A549 (cell line): Measurements from ENCODE around the gene TBC1D8. TPM values are rescaled to one million over a fixed set of nuclear protein-coding genes. Genes with fewer than 3 reads are reported as not detected.

Experiments used
- ATAC-seq, 2 experiments: fragments of 200-7000 bp in 1 of 2; fragments of >200 bp in 1 of 2; cut with Nextera tagmentation in 1 of 2; cut with Tn5 transposase in 1 of 2; 3 replicates each; pipeline versions ENCODE4 v1.8.0 to v1.9.1; 2018 to 2020; ENCODE audit warnings: mild to moderate bottlenecking in 1 of 2, moderate library complexity in 1 of 2
- CTCF ChIA-PET: fragments of 300-600 bp; sonication (Branson Sonifier 250); formaldehyde crosslinking; extraction: SDS; loops from one replicate; lab custom pipeline; 2021; ENCODE audit warnings: antibody characterized with exemption, inconsistent platforms; lab: Yijun Ruan, JAX
- POLR2A ChIA-PET: fragments of 350-600 bp; formaldehyde crosslinking; extraction: SDS; loops from one replicate; lab custom pipeline; 2021; ENCODE audit warnings: antibody characterized with exemption, inconsistent platforms; lab: Yijun Ruan, JAX
- DNase-seq, 2 experiments: peaks; one replicate each; pipeline versions ENCODE4 v3.0.0 to v3.0.0-alpha.2; 2011 to 2016; ENCODE audit warnings: low read depth in 1 of 2, low spot score in 1 of 2
- FAIRE-seq: peaks from 2 replicates; lab custom pipeline; 2011; peaks lifted over from hg19 to GRCh38; lab: Jason Lieb, UNC
- H3K27ac ChIP-seq, 2 experiments: fragments of >200 bp; sonication (Bioruptor Twin); formaldehyde crosslinking; 3 replicates each; pipeline ENCODE4 v1.5.1; 2016 to 2017
- H3K4me1 ChIP-seq: fragments of >200 bp; sonication (Bioruptor Twin); formaldehyde crosslinking; 3 replicates; pipeline ENCODE4 v1.6.1; 2016
- H3K4me2 ChIP-seq: fragments of >200 bp; sonication (Bioruptor Twin); formaldehyde crosslinking; 3 replicates; pipeline ENCODE4 v1.6.1; 2016
- H3K4me3 ChIP-seq: fragments of >200 bp; sonication (Bioruptor Twin); formaldehyde crosslinking; 3 replicates; pipeline ENCODE4 v1.5.1; 2016
- H3K9me3 ChIP-seq: fragments of >200 bp; sonication (Bioruptor Twin); formaldehyde crosslinking; 3 replicates; pipeline ENCODE4 v1.6.1; 2016
- CBX8 ChIP-seq: fragments of 200-600 bp; sonication (generic); IDR thresholded peaks from 2 replicates; pipeline ENCODE4 v1.6.1; 2016
- CHD4 ChIP-seq: fragments of 200-600 bp; sonication (generic); IDR thresholded peaks from 2 replicates; pipeline ENCODE4 v1.6.1; 2016; ENCODE audit warnings: antibody characterized with exemption, mild to moderate bottlenecking, borderline replicate concordance
- EHF ChIP-seq: fragments of 250-450 bp; sonication (Bioruptor Pico); IDR thresholded peaks from 2 replicates; pipeline ENCODE4 v1.5.0; 2020; ENCODE audit warnings: mild to moderate bottlenecking
- FOSB ChIP-seq: fragments of 250-450 bp; sonication (Bioruptor Pico); IDR thresholded peaks from 2 replicates; pipeline ENCODE4 v1.5.0; 2020; ENCODE audit warnings: mild to moderate bottlenecking, moderate library complexity
- FOSL2 ChIP-seq, 2 experiments: fragments of 450-650 bp in 1 of 2; fragments of >200 bp in 1 of 2; sonication (Bioruptor Twin) in 1 of 2; formaldehyde crosslinking; IDR thresholded peaks; 2 replicates each; pipeline versions ENCODE4 v1.5.0 to v1.6.1; 2016 to 2020; ENCODE audit warnings: mild to moderate bottlenecking in 1 of 2, moderate library complexity in 1 of 2
- HEYL ChIP-seq: fragments of 250-450 bp; sonication (Bioruptor Pico); IDR thresholded peaks from 2 replicates; pipeline ENCODE4 v1.8.0; 2021; ENCODE audit warnings: mild to moderate bottlenecking, moderate library complexity
- KDM5A ChIP-seq: fragments of 200-600 bp; sonication (generic); IDR thresholded peaks from 2 replicates; pipeline ENCODE4 v1.6.1; 2016; ENCODE audit warnings: antibody characterized with exemption, mild to moderate bottlenecking
- NR3C1 ChIP-seq: fragments of >200 bp; sonication (Bioruptor Twin); formaldehyde crosslinking; IDR thresholded peaks from 3 replicates; pipeline ENCODE4 v1.6.1; 2017
- PHF8 ChIP-seq: fragments of 200-600 bp; sonication (generic); IDR thresholded peaks from 2 replicates; pipeline ENCODE4 v1.6.1; 2016; ENCODE audit warnings: low read depth, mild to moderate bottlenecking, antibody characterized with exemption, moderate library complexity, borderline replicate concordance
- RARB ChIP-seq: fragments of 250-450 bp; sonication (Bioruptor Pico); IDR thresholded peaks from 2 replicates; pipeline ENCODE4 v1.8.0; 2021; ENCODE audit warnings: mild to moderate bottlenecking, moderate library complexity
- ZSCAN20 ChIP-seq: fragments of 250-450 bp; sonication (Bioruptor Pico); IDR thresholded peaks from 2 replicates; pipeline ENCODE4 v1.8.0; 2022; ENCODE audit warnings: mild to moderate bottlenecking, moderate library complexity
- WGBS: methylation state at CpG from one replicate; pipeline ENCODE4 v1.1.6; 2017; ENCODE audit errors: missing lambda C conversion rate; 5-methylcytosine and 5-hydroxymethylcytosine counted together
- polyA plus RNA-seq, 4 experiments: library from polyadenylated mRNA; depleted of rRNA in 3 of 4; stranded (reverse); fragments of >200 nt; fragmentation: RNase III in 1 of 4; extraction: RNeasy Plus Mini Kit Qiagen cat#74134 plus additional on column Dnase treatment in 1 of 4; gene quantifications; 2 replicates in 3 of 4; 3 replicates in 1 of 4; pipeline ENCODE4 v1.2.3, GENCODE V29; 2011 to 2017
- TF ChIP-seq, protein P1 (sequence below): fragments of 200-600 bp; sonication (generic); IDR thresholded peaks from 2 replicates; pipeline ENCODE4 v1.6.1; 2016; ENCODE audit warnings: antibody characterized with exemption, mild to moderate bottlenecking, moderate library complexity
- TF ChIP-seq, protein P2 (sequence below): fragments of 250-450 bp; sonication (Bioruptor Pico); IDR thresholded peaks from 2 replicates; pipeline ENCODE4 v1.5.0; 2021; ENCODE audit warnings: mild to moderate bottlenecking, moderate library complexity, borderline replicate concordance
- TF ChIP-seq, protein P3 (sequence below): fragments of >200 bp; sonication (Bioruptor Twin); formaldehyde crosslinking; IDR thresholded peaks from 3 replicates; pipeline ENCODE4 v1.6.1; 2016
- TF ChIP-seq, protein P4 (sequence below): IDR thresholded peaks from 2 replicates; pipeline ENCODE4 v1.6.1; 2012

Gene TBC1D8
- polyA plus RNA-seq, 2 of the 4 experiments (the other 2 are of a cell fraction), result 35.3 to 107 TPM

DNA sequence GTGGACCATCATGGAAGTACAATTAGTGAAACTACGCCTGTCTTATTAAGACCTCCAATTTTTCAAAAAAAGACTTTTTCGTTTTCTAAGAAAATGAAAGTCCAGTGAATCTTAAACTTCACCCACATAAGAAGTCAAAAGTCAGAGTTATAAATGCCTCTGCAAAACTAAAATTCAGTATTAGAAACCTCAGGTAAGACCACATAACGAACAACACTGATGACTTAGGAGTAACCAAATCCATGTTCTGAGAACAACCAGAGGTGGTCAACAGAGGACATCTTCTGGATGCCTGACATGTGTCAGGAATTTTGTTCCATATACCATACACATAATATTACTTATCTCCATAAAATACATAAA lies 86.7 kb downstream of the TBC1D8 start:
- ChIA-PET POLR2A (interaction anchor here (1.2 to 2.3 kb wide), 4 partner anchors 15 to 87 kb away, joined by 4 to 12 read pairs (median 8); partner anchors contain the start of genes RPL31 and TBC1D8), CTCF (interaction anchor here (0.6 to 2.1 kb wide), 6 partner anchors 35 to 89 kb away, joined by 3 to 14 read pairs (median 4); partner anchors contain the start of gene TBC1D8)
- DNase-seq (no peak), ATAC-seq (peak; percentile 32 to 35; a peak in 3 of 6 replicates), FAIRE-seq (no peak)
- Histone ChIP-seq H3K4me1 (peaks cover 86% of the 10 kb centered on the region), H3K4me3 (peak overlapping the region; percentile 21; the same call in 2 of the 3 replicates), H3K27ac (peak overlapping the region; percentile 81 to 86), H3K9me3 (no peaks in the 10 kb centered on the region), H3K4me2 (peak overlapping the region; percentile 87)
- WGBS, result 29% methylated on average over 3 of the region's 3 CpGs
- TF ChIP-seq, protein P1, sequence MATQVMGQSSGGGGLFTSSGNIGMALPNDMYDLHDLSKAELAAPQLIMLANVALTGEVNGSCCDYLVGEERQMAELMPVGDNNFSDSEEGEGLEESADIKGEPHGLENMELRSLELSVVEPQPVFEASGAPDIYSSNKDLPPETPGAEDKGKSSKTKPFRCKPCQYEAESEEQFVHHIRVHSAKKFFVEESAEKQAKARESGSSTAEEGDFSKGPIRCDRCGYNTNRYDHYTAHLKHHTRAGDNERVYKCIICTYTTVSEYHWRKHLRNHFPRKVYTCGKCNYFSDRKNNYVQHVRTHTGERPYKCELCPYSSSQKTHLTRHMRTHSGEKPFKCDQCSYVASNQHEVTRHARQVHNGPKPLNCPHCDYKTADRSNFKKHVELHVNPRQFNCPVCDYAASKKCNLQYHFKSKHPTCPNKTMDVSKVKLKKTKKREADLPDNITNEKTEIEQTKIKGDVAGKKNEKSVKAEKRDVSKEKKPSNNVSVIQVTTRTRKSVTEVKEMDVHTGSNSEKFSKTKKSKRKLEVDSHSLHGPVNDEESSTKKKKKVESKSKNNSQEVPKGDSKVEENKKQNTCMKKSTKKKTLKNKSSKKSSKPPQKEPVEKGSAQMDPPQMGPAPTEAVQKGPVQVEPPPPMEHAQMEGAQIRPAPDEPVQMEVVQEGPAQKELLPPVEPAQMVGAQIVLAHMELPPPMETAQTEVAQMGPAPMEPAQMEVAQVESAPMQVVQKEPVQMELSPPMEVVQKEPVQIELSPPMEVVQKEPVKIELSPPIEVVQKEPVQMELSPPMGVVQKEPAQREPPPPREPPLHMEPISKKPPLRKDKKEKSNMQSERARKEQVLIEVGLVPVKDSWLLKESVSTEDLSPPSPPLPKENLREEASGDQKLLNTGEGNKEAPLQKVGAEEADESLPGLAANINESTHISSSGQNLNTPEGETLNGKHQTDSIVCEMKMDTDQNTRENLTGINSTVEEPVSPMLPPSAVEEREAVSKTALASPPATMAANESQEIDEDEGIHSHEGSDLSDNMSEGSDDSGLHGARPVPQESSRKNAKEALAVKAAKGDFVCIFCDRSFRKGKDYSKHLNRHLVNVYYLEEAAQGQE, result no peak
- TF ChIP-seq FOSB (no peak), CBX8 (no peak), EHF (CRISPR knock-in tag) (0 out of 2 replicates have a peak, but pooled peaks have one; percentile 64), RARB (CRISPR knock-in tag) (peak; percentile 19; the same call in 1 of the 2 replicates)
- TF ChIP-seq, protein P2, sequence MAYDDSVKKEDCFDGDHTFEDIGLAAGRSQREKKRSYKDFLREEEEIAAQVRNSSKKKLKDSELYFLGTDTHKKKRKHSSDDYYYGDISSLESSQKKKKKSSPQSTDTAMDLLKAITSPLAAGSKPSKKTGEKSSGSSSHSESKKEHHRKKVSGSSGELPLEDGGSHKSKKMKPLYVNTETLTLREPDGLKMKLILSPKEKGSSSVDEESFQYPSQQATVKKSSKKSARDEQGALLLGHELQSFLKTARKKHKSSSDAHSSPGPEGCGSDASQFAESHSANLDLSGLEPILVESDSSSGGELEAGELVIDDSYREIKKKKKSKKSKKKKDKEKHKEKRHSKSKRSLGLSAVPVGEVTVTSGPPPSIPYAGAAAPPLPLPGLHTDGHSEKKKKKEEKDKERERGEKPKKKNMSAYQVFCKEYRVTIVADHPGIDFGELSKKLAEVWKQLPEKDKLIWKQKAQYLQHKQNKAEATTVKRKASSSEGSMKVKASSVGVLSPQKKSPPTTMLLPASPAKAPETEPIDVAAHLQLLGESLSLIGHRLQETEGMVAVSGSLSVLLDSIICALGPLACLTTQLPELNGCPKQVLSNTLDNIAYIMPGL (CRISPR knock-in tag), result no peak
- TF ChIP-seq, protein P3, sequence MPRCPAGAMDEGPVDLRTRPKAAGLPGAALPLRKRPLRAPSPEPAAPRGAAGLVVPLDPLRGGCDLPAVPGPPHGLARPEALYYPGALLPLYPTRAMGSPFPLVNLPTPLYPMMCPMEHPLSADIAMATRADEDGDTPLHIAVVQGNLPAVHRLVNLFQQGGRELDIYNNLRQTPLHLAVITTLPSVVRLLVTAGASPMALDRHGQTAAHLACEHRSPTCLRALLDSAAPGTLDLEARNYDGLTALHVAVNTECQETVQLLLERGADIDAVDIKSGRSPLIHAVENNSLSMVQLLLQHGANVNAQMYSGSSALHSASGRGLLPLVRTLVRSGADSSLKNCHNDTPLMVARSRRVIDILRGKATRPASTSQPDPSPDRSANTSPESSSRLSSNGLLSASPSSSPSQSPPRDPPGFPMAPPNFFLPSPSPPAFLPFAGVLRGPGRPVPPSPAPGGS, result no peak

DNA sequence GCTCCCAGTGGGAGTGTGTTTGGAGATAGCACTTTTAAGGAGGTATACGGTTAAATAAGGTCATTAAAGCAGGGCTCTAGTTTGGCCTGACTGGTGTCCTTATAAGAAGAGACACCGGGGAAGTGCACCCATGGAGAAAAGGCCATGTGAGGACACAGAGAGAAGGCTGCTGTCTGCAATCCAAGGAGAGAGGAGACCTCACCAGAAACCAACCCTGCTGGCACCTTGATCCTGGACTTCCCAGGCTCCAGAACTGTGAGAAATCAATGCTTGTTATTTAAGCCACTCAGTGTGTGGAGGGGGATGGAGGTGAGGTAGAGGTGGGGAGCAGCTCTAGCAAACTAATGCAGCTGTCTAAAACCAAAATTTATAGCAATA lies 87.1 kb downstream of the TBC1D8 start:
- H3K9me3 ChIP-seq, result no peaks in the 10 kb centered on the region
- ATAC-seq (peak; percentile 11 to 17; a peak in 3 of 6 replicates), FAIRE-seq (no peak), DNase-seq (no peak)
- H3K27ac ChIP-seq, result peak overlapping the region; percentile 81 to 86
- H3K4me1 ChIP-seq, result peaks cover 86% of the 10 kb centered on the region
- peak overlapping the region; percentile 21; the same call in 2 of the 3 replicates for H3K4me3 ChIP-seq
- peak overlapping the region; percentile 87 for H3K4me2 ChIP-seq
- ChIA-PET POLR2A (interaction anchor here (0.6 to 2.3 kb wide), 5 partner anchors 16 to 122 kb away, joined by 4 to 12 read pairs (median 4); partner anchors contain the start of gene RPL31), CTCF (interaction anchor here (0.6 to 2.1 kb wide), 5 partner anchors 51 to 89 kb away, joined by 4 to 14 read pairs (median 6); partner anchors contain the start of gene TBC1D8)
- no peak for TF ChIP-seq ZSCAN20
- peak; percentile 18; the same call in 1 of the 2 replicates for TF ChIP-seq FOSB
- WGBS, result 8% methylated on average over 2 of the region's 2 CpGs

DNA sequence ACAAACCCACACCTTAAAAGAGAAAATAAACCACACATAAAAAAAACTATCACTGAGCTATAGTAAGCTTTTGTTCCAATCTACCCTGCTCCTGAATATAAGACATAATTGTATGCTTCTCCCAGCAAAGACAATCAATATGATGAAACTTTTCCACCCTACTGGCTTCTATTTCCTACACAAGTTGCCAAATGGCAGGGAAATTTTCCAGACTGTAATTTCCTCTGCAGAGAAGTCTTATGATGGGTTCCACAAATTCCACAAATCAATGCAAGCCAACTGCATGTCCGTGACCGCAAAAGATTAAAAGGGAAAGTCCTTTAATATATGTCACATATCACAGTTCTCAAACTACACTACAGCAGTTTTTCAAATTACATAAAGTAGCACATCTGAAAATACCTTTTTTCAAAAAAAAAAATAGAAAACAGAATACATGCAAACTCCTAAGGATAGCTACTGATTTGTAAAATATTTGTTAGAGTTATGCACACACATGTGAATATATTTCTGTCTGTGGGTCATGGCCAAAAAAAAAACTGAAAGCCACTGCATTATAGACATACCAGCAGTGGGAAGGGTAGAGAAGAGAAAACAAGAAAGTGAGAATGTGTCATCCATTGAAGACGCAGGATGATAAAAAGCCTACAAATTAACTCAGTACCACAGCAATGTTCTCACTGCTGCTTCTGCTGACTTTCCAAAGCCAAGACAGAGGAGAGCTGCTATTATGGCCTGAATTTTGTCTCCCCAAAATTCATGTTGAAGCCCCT lies 87.6 kb downstream of the TBC1D8 start:
- ChIA-PET CTCF (interaction anchor here (0.6 to 2.0 kb wide), 7 partner anchors 25 to 155 kb away, joined by 4 to 6 read pairs (median 4); partner anchors contain the start of gene TBC1D8), POLR2A (interaction anchor here (0.6 to 2.3 kb wide), 4 partner anchors 16 to 122 kb away, joined by 4 to 12 read pairs (median 4); partner anchors contain the start of gene RPL31)
- no peak for TF ChIP-seq CHD4
- no peak for TF ChIP-seq FOSL2 (IDR thresholded peaks at IDR 0.05)
- TF ChIP-seq FOSL2 (CRISPR knock-in tag; IDR thresholded peaks at IDR 0.05), result peak; percentile 37; the same call in 1 of the 2 replicates
- TF ChIP-seq PHF8, result no peak
- TF ChIP-seq, protein P4, sequence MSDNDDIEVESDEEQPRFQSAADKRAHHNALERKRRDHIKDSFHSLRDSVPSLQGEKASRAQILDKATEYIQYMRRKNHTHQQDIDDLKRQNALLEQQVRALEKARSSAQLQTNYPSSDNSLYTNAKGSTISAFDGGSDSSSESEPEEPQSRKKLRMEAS, result peak; percentile 35; the same call in 1 of the 2 replicates
- TF ChIP-seq FOSB, result no peak
- TF ChIP-seq EHF (CRISPR knock-in tag), result no peak
- TF ChIP-seq NR3C1, result no peak
- TF ChIP-seq ZSCAN20, result peak; percentile 25; the same call in 1 of the 2 replicates
- TF ChIP-seq CBX8, result no peak
- TF ChIP-seq KDM5A, result no peak
- peak; percentile 35; the same call in 1 of the 2 replicates for TF ChIP-seq HEYL (CRISPR knock-in tag)
- Histone ChIP-seq H3K4me3 (peak overlapping the region; percentile 21), H3K9me3 (no peaks in the 10 kb centered on the region), H3K4me1 (peaks cover 86% of the 10 kb centered on the region), H3K27ac (peak overlapping the region; percentile 81 to 86), H3K4me2 (peak overlapping the region; percentile 87)
- DNase-seq, result peak in 1 of 2 experiments; percentile 49
- 14% methylated on average over 3 of the region's 3 CpGs for WGBS
- FAIRE-seq, result no peak
- ATAC-seq, result peak; percentile 31 to 53; a peak in 5 of 6 replicates
